H1 (cell line): Measurements from ENCODE around the gene TRIM71. TPM values are rescaled to one million over a fixed set of nuclear protein-coding genes. Genes with fewer than 3 reads are reported as not detected.

ENCODE experiments used
- BRCA1 ChIP-seq: IDR thresholded peaks from 2 replicates; pipeline ENCODE4 v1.6.1; 2012; ENCODE audit warnings: low read depth, low read length, improper control_type of control experiment
- EGR1 ChIP-seq: IDR thresholded peaks from 2 replicates; pipeline ENCODE4 v1.6.1; 2011; ENCODE audit warnings: low read depth, low read length, borderline replicate concordance
- EP300 ChIP-seq, 2 experiments: IDR thresholded peaks; 1 replicate in 1 of 2; 2 replicates in 1 of 2; pipeline ENCODE4 v1.6.1; 2011 to 2012; ENCODE audit warnings: low read depth in 2 of 2, low read length in 2 of 2, mild to moderate bottlenecking in 2 of 2, borderline replicate concordance in 1 of 2, inconsistent platforms in 1 of 2, moderate library complexity in 1 of 2
- HDAC2 ChIP-seq, 2 experiments: fragments of 300-600 bp in 1 of 2; sonication (generic) in 1 of 2; IDR thresholded peaks; 2 replicates each; pipeline ENCODE4 v1.6.1; 2011 to 2012; ENCODE audit warnings: low read depth in 2 of 2, low read length in 2 of 2, mild to moderate bottlenecking in 2 of 2, moderate library complexity in 2 of 2, borderline replicate concordance in 1 of 2, inconsistent platforms in 1 of 2
- JUN ChIP-seq: IDR thresholded peaks from 2 replicates; pipeline ENCODE4 v1.6.1; 2011; ENCODE audit warnings: low read depth, mild to moderate bottlenecking, improper control_type of control experiment, low read length
- POLR2A ChIP-seq, 2 experiments: IDR thresholded peaks; 1 replicate in 1 of 2; 2 replicates in 1 of 2; pipeline ENCODE4 v1.6.1; 2011; ENCODE audit warnings: low read depth in 2 of 2, low read length in 2 of 2, mild to moderate bottlenecking in 2 of 2; ENCODE audit errors: control extremely low read depth in 1 of 2
- RAD21 ChIP-seq, 2 experiments: IDR thresholded peaks in 1 of 2; conservative IDR thresholded peaks in 1 of 2; 2 replicates each; pipeline ENCODE4 v1.6.1; 2011; ENCODE audit warnings: low read depth in 2 of 2, low read length in 2 of 2, improper control_type of control experiment in 1 of 2, inconsistent platforms in 1 of 2, mild to moderate bottlenecking in 1 of 2, moderate library complexity in 1 of 2
- SIX5 ChIP-seq: IDR thresholded peaks from 2 replicates; pipeline ENCODE4 v1.6.1; 2011; ENCODE audit warnings: mild to moderate bottlenecking, low read depth, low read length
- polyA plus RNA-seq, 7 experiments: library from polyadenylated mRNA; depleted of rRNA in 3 of 7; stranded (reverse) in 5 of 7; unstranded in 2 of 7; fragments of >200 nt in 5 of 7; fragments of 200-250 nt in 2 of 7; gene quantifications; 1 replicate in 5 of 7; 2 replicates in 1 of 7; 4 replicates in 1 of 7; pipeline versions ENCODE4 v1.2.1 to v1.2.3, GENCODE V29; 2011 to 2013; ENCODE audit warnings: missing spikeins in 2 of 7, mixed read lengths in 2 of 7
- total RNA-seq: library from RNA; stranded (reverse); fragmentation: NEBNext Ultra II Directional; extraction: Animal tissue kit (Norgen Biotek cat#: 25700); gene quantifications from 2 replicates; pipeline ENCODE4 v1.2.1, GENCODE V29; 2021
- TF ChIP-seq, protein P1 (sequence below): IDR thresholded peaks from 2 replicates; pipeline ENCODE4 v1.6.1; 2012; ENCODE audit warnings: inconsistent platforms
- TF ChIP-seq, protein P2 (sequence below): IDR thresholded peaks from 2 replicates; pipeline ENCODE4 v1.6.1; 2011; ENCODE audit warnings: low read depth, mild to moderate bottlenecking, low read length; ENCODE audit not compliant: insufficient read depth

Gene TRIM71
- total and polyA plus RNA-seq, 2 of the 8 experiments (the other 6 are each of a cell fraction or from before 2014, with no cell fraction given) = 53.7 to 293 TPM

DNA sequence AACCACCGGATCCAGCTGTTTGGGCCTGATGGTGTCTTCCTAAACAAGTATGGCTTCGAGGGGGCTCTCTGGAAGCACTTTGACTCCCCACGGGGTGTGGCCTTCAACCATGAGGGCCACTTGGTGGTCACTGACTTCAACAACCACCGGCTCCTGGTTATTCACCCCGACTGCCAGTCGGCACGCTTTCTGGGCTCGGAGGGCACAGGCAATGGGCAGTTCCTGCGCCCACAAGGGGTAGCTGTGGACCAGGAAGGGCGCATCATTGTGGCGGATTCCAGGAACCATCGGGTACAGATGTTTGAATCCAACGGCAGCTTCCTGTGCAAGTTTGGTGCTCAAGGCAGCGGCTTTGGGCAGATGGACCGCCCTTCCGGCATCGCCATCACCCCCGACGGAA is 73.6 kb downstream of the TRIM71 start (continued):
- TF ChIP-seq, protein P1, sequence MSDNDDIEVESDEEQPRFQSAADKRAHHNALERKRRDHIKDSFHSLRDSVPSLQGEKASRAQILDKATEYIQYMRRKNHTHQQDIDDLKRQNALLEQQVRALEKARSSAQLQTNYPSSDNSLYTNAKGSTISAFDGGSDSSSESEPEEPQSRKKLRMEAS = no peak
- TF ChIP-seq JUN = no peak
- no peak for TF ChIP-seq HDAC2 (IDR thresholded peaks at IDR 0.05; ENCODE audit: borderline replicate concordance in 1 of 2, low read depth in 2 of 2, low read length in 2 of 2)
- peak; percentile 19 to 60; a peak in 2 of 3 replicates for TF ChIP-seq POLR2A (IDR thresholded peaks at IDR 0.05; ENCODE audit: control extremely low read depth in 1 of 2, low read depth in 2 of 2, low read length in 2 of 2)
- TF ChIP-seq EP300 (IDR thresholded peaks at IDR 0.05; ENCODE audit: borderline replicate concordance in 1 of 2, low read depth in 2 of 2, low read length in 2 of 2) = no peak
- no peak for TF ChIP-seq SIX5
- TF ChIP-seq EGR1 = no peak
- no peak for TF ChIP-seq BRCA1
- TF ChIP-seq RAD21 (IDR thresholded peaks at IDR 0.05 in 1 of 2, conservative IDR thresholded peaks at IDR 0.05 in 1 of 2; ENCODE audit: low read depth in 2 of 2, low read length in 2 of 2) = no peak
- TF ChIP-seq, protein P2, sequence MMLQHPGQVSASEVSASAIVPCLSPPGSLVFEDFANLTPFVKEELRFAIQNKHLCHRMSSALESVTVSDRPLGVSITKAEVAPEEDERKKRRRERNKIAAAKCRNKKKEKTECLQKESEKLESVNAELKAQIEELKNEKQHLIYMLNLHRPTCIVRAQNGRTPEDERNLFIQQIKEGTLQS = no peak
- TF ChIP-seq, all 59 proteins: peak for 3
